GM21737 (cell line): ENCODE measurements around the gene TAPBP.
A peak's percentile ranks its signal among the peaks of the same experiment; 100 is the strongest.
"Not testable (repeated sequence)": the region's sequence is repeated elsewhere in the genome, so short reads cannot be mapped to it uniquely, and the experiment has no call there.

Experiments used
- ATAC-seq: cut with Tn5 transposase; IDR thresholded peaks from one replicate; pipeline ENCODE4 v1.9.1; 2021; ENCODE audit warnings: mild to moderate bottlenecking, moderate library complexity; ENCODE audit not compliant: unreplicated experiment

The TAPBP gene

GRCh38 chr6:33277663-33278391 is 36.1 kb downstream of the TAPBP start:
- peak; percentile 1 for ATAC-seq

- peak; percentile 44 for ATAC-seq
These were observed 36.8 kb downstream of the TAPBP start, which contains the start of gene B3GALT4 for GRCh38 chr6:33276864-33277662. B3GALT4 (plus strand) TSS chr6:33277123; CDS start chr6:33277420, 297 bp downstream.

GRCh38 chr6:33276581-33276863 is 37.4 kb downstream of the TAPBP start:
- no peak for ATAC-seq

GRCh38 chr6:33275795-33276580 is 37.9 kb downstream of the TAPBP start:
- not testable (repeated sequence) for ATAC-seq

- ATAC-seq, result no peak
These were observed 39.7 kb downstream of the TAPBP start for GRCh38 chr6:33273924-33274902.

- ATAC-seq, result no peak
These were observed 40.6 kb downstream of the TAPBP start for GRCh38 chr6:33273129-33273923.

GRCh38 chr6:33272275-33273128 is 41.4 kb downstream of the TAPBP start:
- no peak for ATAC-seq

- peak; percentile 63 for ATAC-seq
These were observed 42.2 kb downstream of the TAPBP start, which contains the start of the genes RPS18 and VPS52 for GRCh38 chr6:33271468-33272274. RPS18 (plus strand) TSS chr6:33272075; CDS start chr6:33272120, 45 bp downstream. VPS52 (minus strand) TSS chr6:33271876; CDS start chr6:33271675, 201 bp downstream.

- no peak for ATAC-seq
These were observed 42.8 kb downstream of the TAPBP start for GRCh38 chr6:33271117-33271467.

- ATAC-seq, result no peak
These were observed 49.9 kb downstream of the TAPBP start for GRCh38 chr6:33264015-33264414.

- not testable (repeated sequence) for ATAC-seq
These were observed 51.4 kb downstream of the TAPBP start for GRCh38 chr6:33262490-33262889.

- no peak for ATAC-seq
These were observed 54.8 kb downstream of the TAPBP start for GRCh38 chr6:33259032-33259431.

GRCh38 chr6:33254591-33254990 is 59.3 kb downstream of the TAPBP start:
- ATAC-seq, result no peak

GRCh38 chr6:33252759-33253158 is 61.1 kb downstream of the TAPBP start:
- ATAC-seq, result no peak

GRCh38 chr6:33251395-33252012 is 62.4 kb downstream of the TAPBP start:
- ATAC-seq, result no peak

- ATAC-seq, result no peak
These were observed 63.1 kb downstream of the TAPBP start for GRCh38 chr6:33250731-33251130.
